ENCODE data around the gene CPM.

CPM gene

DNA sequence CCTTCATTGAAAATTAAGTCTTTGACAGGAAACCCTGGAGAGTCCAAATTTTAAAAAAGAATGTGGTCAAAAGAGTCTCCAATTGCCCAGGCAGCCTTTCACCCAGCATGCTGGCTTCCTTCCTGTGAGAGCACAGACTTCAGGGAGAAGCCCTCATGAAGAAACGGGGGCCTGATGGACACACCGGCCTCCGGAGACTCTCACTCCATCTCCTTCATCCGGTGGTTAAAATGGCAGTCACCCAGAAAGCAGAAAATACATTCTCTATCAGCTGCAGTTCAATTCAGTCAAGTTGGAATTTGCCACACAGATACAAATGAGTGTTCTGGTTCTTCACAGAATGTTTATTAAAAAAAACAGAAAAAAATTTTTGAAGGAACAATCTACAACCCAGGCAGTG, 56.5 kb downstream of the CPM start:
- no peak for DNase-seq

DNA sequence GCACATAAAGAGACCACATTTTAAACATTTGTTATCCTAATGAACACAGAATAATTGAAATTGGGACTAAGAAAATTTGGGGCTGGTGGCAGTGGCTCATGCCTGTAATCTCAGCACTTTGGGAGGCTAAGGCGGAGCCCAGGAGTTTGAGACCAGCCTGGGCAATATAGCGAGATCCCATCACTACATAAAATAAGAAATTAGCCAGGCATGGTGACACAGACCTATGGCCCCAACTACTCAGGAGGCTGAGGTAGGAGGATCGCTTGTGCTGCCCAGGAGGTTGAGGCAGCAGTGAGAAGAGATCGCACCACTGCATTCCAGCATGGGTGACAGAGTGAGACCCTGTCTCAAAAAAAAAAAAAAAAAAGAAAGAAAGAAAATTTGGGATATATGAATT, 59.7 kb downstream of the CPM start:
- no peak for DNase-seq

DNA sequence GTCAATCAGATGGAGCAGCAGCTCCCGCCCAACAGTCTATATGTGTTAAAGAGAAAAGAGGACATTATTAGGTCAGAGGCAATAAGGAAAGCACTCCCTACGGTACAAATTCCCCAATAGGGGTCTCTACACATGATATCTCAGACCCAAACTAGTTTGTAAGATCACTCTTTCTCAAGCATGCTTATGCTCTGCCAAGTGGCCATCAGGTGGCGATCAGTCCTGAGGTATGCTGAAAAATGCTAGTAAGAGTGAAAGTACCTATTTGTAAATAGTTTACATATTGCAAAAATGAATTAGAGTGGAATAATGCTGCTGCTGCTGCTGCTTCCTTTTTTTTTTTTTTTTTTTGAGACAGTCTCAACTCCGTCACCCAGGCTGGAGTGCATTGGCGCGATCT, 61.0 kb downstream of the CPM start:
- DNase-seq: peak; percentile 60

DNA sequence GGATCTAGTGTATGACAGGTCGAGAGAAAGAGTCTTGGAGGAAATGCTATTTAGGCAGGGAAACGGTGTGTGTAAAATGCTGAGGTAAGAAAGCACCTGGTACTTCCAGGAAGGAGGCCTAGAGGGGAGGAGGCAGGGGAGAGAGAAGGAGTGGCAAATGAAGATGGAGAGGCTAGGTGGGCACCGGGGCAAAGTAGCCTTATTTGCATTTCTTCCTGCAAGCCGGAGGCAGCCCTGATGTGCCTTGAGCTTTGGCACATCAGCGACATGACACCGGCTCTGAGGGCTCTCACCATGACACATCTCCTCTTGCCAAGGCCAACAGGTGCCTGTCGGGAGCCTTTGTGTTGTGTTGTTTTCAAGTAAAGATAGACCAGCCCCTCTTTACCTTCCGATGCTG, 61.6 kb downstream of the CPM start:
- no peak for DNase-seq

DNA sequence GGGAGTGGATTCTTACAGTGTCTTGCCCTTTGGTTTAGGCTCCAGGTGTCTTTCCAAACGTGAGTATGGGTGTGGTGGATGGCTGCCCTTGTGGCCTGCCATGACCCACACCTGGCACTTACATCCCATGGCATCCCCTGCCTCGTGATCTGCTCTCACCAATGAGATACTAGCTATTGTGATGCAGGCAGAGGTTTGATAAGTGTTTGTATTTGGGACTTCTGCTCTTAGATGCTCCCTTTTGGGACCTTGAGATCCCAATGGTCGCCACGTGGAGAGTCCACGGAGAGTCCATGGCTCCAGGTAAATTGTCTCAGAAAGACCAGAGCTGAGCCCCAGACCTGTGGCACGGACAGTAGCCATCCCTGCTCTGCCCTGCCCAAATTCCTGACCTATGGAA, 62.5 kb downstream of the CPM start:
- no peak for DNase-seq

DNA sequence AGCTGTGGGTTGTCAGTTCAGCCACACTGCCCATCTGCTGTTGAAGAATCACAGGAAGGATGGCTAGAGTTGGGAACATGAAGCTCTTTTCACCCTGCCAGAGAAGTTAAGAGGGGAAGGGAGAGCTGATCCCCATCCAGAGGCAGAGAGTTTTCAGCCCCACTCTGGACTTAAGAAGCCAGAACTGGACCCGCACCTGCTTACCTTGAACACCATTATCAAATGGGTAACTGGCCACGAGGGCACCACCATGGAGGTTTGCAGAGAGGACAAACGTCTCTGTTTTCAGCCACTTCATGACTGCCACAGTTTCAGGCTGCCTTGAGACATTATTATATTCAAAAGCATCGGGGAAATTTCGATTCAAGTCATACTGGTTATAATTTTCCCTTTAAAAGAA, 63.0 kb downstream of the CPM start:
- DNase-seq: no peak

DNA sequence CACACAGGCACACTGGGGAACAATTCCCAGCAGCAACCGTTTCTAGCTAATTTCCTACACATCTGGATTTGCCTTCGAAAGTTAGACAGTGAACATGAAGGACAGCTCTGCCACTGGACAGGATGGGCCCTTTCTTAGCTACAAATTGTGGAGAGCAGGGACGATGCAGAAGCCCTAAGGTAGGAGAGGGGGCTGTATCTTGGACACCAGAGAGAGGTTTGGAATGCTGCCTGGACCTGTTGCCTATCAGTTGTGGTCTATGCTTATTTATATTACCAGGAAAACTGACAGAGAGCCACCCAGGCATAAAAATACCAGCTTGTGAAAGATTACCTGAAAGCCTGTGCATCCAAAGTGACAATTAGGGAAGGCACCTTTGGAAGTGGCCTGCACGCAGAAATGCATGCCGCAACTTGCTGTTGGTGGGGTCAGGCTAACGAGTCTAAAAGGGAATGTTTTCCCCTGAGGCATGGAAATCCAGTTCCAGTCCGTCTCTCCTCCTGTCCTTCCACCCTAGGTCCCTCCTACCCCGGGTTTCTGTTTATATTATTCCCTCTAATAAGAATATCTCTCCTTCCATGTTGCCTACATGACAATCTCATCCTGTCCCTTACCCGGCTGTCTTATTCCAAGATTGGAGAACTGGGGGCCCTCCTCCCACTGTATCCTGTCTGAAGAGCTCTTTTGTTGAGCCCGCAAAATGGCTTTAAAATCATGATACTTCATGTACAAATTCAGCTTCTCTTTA, 64.8 kb downstream of the CPM start:
- no peak for DNase-seq

DNA sequence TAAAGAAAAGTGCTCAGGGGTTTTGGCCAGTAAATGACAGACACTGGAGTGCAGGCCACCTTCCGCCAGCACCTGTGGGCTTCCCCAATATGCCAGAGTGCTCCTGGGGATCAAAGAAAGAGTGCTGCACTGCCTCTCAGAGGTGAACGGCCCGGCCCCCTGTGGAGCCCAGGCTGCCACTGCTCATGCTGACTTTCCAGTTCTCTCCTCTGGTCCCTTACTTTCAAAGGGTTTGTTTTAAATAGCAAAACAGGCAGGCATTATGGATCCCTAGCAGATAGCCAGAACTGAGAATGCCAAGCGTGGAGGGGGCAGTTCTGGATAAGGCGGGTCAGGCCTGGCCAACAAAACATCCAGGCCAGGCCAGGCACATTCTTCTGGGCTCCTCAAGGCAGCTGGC, 65.4 kb downstream of the CPM start:
- no peak for DNase-seq

DNA sequence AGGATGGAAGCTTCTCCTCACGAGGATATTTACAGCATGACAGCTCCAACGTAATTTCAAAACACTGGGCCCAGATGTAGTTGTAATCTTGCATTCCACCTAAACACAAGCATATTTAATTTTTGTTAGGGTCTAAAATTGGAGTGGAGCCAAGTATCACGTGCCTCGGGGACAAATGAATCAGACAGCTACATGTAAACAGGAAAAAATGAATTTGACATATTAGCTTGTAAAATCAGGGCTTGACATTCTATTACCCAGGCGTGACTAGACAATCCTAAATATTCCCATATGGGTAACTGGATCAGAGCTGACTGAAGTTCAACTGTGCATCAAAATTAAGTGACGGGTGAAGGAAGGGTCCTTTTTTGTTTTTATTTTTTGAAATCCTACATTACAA, 66.0 kb downstream of the CPM start:
- no peak for DNase-seq

GRCh38 chr12:68865399-68866164, 67.4 kb downstream of the CPM start:
- DNase-seq: no peak

DNA sequence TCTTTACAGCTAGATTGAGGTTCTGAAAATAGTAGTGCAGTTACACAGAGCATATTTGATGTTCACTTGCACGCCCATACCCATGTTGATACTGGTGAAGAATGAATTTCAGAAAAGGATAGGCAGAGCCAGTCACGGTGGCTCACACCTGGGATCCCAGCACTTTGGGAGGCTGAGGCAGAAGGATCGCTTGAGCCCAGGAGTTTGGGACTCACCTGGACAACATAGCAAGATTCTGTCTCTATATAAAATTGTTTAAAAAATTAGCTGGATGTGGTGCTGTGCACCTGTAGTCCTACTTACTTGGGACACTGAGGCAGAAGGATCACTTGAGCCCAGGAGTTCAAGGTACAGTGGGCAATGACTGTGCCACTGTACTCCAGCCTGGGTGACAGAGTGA, 68.4 kb downstream of the CPM start:
- DNase-seq: no peak

DNA sequence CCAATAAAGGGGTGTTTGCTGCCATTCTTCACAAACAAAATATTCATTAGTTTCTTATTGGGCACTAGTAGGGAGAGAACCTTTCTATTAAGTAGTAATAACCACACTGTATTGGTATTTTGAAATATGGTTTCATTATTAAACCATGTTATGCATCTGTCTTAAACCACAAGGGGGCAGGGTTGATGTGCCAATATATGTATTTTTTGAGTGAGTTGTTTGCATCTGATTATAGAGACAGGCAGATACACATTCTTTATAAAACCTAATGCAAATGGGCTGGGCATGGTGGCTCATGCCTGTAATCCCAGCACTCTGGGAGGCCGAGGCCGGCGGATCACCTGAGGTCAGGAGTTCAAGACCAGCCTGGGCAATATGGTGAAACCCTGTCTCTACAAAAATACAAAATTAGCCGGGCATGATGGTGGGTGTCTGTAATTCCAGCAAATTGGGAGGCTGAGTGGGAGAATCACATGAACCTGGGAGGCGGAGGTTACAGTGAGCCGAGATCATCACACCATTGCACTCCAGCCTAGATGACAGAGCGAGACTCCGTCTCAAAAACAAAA, 69.0 kb downstream of the CPM start:
- peak; percentile 69 for DNase-seq

GRCh38 chr12:68863109-68863770, 69.7 kb downstream of the CPM start:
- no peak for DNase-seq

DNA sequence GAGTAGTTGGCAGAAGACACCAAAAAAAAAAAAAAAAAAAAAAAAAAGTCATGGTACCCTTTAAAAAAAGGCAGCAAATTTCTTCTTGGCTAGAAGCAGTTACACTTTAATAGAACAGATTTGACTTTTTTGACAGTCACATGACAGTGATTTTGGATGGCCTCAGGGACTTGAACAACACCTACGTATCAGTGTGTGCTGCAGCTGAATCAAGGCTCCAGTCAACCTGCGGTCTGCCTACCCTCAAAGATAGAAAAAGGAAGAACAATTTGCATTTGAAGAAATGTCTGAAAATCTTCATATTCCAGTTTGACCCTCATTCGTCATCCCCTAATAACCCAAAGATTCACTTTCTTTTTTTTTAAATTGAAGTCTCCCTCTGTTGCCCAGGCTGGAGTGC, 71.1 kb downstream of the CPM start:
- DNase-seq: no peak

GRCh38 chr12:68856510-68856909, 76.5 kb downstream of the CPM start:
- no peak for DNase-seq

GRCh38 chr12:68855771-68856170, 77.2 kb downstream of the CPM start:
- no peak for DNase-seq

DNA sequence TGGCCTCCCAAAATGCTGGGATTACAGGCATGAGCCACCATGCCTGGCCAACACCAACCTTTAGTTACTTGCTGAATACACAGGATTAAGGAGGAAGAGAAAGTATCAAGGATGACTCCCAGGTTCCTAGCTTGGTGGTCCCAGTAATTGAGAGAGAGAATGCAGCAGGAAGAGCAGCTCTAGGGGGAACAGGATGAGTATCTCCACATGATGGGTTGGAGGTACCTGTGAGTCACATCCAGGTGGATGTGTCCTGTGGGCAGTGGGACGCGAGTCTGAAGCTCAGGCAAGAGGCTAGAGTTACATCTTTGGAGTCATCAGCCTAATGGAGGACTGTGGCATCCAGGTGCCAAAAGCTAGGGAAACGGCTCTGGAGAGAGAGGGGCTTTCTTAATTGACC, 77.9 kb downstream of the CPM start:
- no peak for DNase-seq

DNA sequence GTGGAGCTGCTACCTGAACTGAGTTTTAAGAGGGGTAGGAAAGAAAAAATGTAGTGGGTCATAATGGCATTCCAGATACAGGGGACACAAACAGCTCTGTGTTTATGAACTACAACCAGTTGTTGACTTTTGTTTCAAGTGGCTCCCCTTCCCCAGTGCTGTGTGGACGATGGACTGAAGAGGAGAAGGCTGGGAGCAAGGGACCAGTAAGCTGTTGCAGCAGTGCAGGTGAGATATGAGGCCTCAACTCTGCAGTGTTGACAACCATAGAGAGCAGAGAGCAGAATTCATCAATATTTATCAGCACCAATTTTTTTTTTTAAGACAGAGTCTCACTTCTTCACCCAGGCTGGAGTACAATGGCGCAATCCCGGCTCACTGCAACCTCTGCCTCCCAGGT, 78.4 kb downstream of the CPM start:
- no peak for DNase-seq

- DNase-seq: no peak
Observed at GRCh38 chr12:68854078-68854468, 78.9 kb downstream of the CPM start.

GRCh38 chr12:68853396-68854077, 79.4 kb downstream of the CPM start:
- DNase-seq: no peak

DNA sequence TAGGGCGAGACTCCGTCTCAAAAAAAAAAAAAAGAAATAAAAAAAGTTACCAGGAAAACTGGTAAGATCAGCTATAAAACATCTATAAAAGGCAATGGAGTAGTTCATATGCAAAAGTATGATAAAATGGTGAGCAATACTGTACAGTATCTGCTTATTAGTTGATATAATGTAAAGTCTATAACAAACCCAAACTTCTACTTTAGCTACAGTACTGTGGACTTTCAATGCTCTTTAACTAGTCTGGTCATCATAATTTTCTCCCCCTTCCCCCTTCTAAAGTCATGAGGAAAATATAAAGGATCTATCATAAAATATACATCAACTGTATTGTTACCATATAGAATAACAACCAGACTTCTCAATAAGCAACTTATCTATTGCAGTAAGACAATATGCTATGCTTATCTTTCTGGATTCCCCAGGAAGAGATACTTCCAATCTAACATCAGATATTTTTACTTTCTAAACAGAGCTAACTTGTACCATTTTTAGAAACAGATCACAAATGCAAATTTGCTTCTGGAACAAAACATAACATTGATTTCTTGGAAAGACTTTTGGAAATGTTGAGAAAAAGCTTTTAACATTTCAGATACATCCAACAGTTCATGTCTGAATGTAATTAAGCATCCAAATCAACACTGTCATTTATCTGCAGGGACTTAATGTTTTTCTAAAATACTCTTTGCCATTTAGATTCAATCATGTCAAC, 81.2 kb downstream of the CPM start:
- no peak for DNase-seq

DNA sequence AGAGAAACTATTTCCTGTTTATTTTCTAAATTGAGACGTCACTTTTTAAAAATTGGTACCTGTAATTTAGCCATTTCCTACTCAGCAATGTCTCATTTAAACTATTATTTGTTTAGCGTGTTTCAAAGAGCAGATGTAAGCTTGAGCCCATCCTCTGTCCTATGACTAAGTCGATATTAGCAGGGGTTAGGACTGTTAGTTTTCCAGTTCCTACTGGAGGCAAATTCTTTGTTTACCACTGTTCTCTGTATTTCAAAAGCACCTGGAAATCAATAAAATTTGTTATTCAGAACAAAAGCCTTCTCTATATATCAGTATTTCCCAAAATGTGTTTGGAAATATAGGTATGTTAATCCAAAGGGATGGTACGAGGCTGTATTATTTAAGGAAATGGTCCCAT, 82.6 kb downstream of the CPM start:
- no peak for DNase-seq

DNA sequence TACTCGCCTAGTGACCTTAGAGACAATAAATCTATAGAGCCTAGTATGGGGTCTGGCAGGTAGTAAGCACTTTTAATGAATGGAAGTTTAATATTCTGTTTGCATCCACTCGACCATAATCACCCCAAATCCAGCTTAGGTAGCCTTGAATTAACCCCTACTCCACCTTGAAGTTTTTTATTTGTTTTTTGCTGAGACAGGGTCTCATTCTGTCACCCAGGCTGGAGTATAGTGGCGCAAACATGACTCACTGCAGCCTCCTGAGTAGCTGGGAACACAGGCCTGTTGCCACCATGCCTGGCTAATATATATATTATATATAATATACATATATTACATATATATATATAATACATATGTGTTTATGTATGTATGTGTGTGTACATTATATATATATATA, 86.2 kb downstream of the CPM start:
- DNase-seq: no peak

Measured in inflammatory macrophage treated with lipopolysaccharide for 4 hours (primary cell).